Measurements from ENCODE around the gene PTPA. TPM values are rescaled to one million over a fixed set of nuclear protein-coding genes. Genes with fewer than 3 reads are reported as not detected.

The PTPA gene
- total and polyA plus RNA-seq, 2 experiments from 2014 or later = 60.9 to 72.3 TPM

- H3K4me1 ChIP-seq (ENCODE audit: insufficient read depth) = peaks cover 5% of the 10 kb centered on the region
Measured at GRCh38 chr9:129079829-129080228, 31.4 kb upstream of the PTPA start.

GRCh38 chr9:129080298-129080600 is 31.0 kb upstream of the PTPA start:
- Histone ChIP-seq H3K36me3 (replicated peaks; ENCODE audit: insufficient read depth, low read depth) (no peaks in the 10 kb centered on the region), H3K4me3 (peak overlapping the region; percentile 32), H3K4me1 (ENCODE audit: insufficient read depth) (peaks cover 5% of the 10 kb centered on the region), H3K9me3 (ENCODE audit: low read depth) (no peaks in the 10 kb centered on the region), H4K20me1 (ENCODE audit: insufficient read depth, poor library complexity, severe bottlenecking) (no peaks in the 10 kb centered on the region), H3K9me2 (replicated peaks; ENCODE audit: insufficient read depth) (no peaks in the 10 kb centered on the region), H3K27ac (no peak overlapping the region), H3K4me2 (peak overlapping the region; percentile 77), H3K27me3 (no peaks in the 10 kb centered on the region), H2AFZ (peak overlapping the region; percentile 34), H3K79me2 (peaks cover 27% of the 10 kb centered on the region)
- 8% methylated on average over 12 of the region's 12 CpGs for WGBS (ENCODE audit: low lambda C conversion rate, missing lambda C conversion rate)
- TF ChIP-seq CTCF (IDR thresholded peaks at IDR 0.05; ENCODE audit: poor library complexity) (no peak), EZH2phosphoT487 (IDR thresholded peaks at IDR 0.05; ENCODE audit: low read depth, severe bottlenecking, unreplicated experiment) (no peak), EZH2 (IDR thresholded peaks at IDR 0.05; ENCODE audit: borderline replicate concordance) (no peak)
- DNase-seq (ENCODE audit: low spot score) = no peak

More at GRCh38 chr9:129079829-129080228, 31.4 kb upstream of the PTPA start:
- no peak overlapping the region for H3K27ac ChIP-seq
- H4K20me1 ChIP-seq (ENCODE audit: insufficient read depth, poor library complexity, severe bottlenecking) = no peaks in the 10 kb centered on the region
- 90% methylated on average over 13 of the region's 13 CpGs for WGBS (ENCODE audit: low lambda C conversion rate, missing lambda C conversion rate)
- DNase-seq (ENCODE audit: low spot score) = no peak
- H3K9me3 ChIP-seq (ENCODE audit: low read depth) = no peaks in the 10 kb centered on the region
- TF ChIP-seq EZH2 (IDR thresholded peaks at IDR 0.05; ENCODE audit: borderline replicate concordance) (no peak), CTCF (IDR thresholded peaks at IDR 0.05; ENCODE audit: poor library complexity) (no peak), EZH2phosphoT487 (IDR thresholded peaks at IDR 0.05; ENCODE audit: low read depth, severe bottlenecking, unreplicated experiment) (no peak)
- no peaks in the 10 kb centered on the region for H3K9me2 ChIP-seq (replicated peaks; ENCODE audit: insufficient read depth)
- H3K4me3 ChIP-seq = peak overlapping the region; percentile 32
- H3K79me2 ChIP-seq = peaks cover 27% of the 10 kb centered on the region
- H3K36me3 ChIP-seq (replicated peaks; ENCODE audit: insufficient read depth, low read depth) = no peaks in the 10 kb centered on the region
- H3K27me3 ChIP-seq = no peaks in the 10 kb centered on the region
- peak overlapping the region; percentile 77 for H3K4me2 ChIP-seq
- peak overlapping the region; percentile 34 for H2AFZ ChIP-seq

GRCh38 chr9:129080601-129081387 is 30.4 kb upstream of the PTPA start, which contains the start of gene DOLPP1:
Gene DOLPP1, plus strand, starts transcription at chr9:129081111. Its CDS starts 21 bp downstream, at chr9:129081132.
- no peak for TF ChIP-seq CTCF (IDR thresholded peaks at IDR 0.05; ENCODE audit: poor library complexity)
- no peak for TF ChIP-seq EZH2phosphoT487 (IDR thresholded peaks at IDR 0.05; ENCODE audit: low read depth, severe bottlenecking, unreplicated experiment)
- TF ChIP-seq EZH2 (IDR thresholded peaks at IDR 0.05; ENCODE audit: borderline replicate concordance) = no peak
- Histone ChIP-seq H3K27me3 (no peaks in the 10 kb centered on the region), H3K36me3 (replicated peaks; ENCODE audit: insufficient read depth, low read depth) (no peaks in the 10 kb centered on the region), H2AFZ (peak within 1 kb of the TSS; percentile 54), H3K27ac (peak within 1 kb of the TSS; percentile 71), H3K9me3 (ENCODE audit: low read depth) (no peaks in the 10 kb centered on the region), H3K4me1 (ENCODE audit: insufficient read depth) (peaks cover 5% of the 10 kb centered on the region), H3K9me2 (replicated peaks; ENCODE audit: insufficient read depth) (no peaks in the 10 kb centered on the region), H4K20me1 (ENCODE audit: insufficient read depth, poor library complexity, severe bottlenecking) (no peaks in the 10 kb centered on the region), H3K79me2 (peaks cover 27% of the 10 kb centered on the region), H3K4me3 (peak within 1 kb of the TSS; percentile 67), H3K4me2 (peak within 1 kb of the TSS; percentile 97)
- DNase-seq (ENCODE audit: low spot score) = peak; percentile 100
- 1% methylated on average over 54 of the region's 70 CpGs for WGBS (ENCODE audit: low lambda C conversion rate, missing lambda C conversion rate)

Data from hepatocyte (in vitro differentiated cells).